IMR-90 (cell line): ENCODE data around the gene NDP.

Experiments used
- CHD1 ChIP-seq: IDR thresholded peaks from 2 replicates; pipeline ENCODE4 v1.6.1; 2012; ENCODE audit warnings: low read depth, low read length, improper control_type of control experiment
- CTCF ChIP-seq: conservative IDR thresholded peaks from 2 replicates; pipeline ENCODE4 v1.5.1; 2012; ENCODE audit warnings: mild to moderate bottlenecking, low read depth, low read length, improper control_type of control experiment
- ELK1 ChIP-seq: fragments of 150-350 bp; IDR thresholded peaks from 2 replicates; pipeline ENCODE4 v1.6.1; 2016; ENCODE audit warnings: low read depth, mild to moderate bottlenecking, low read length, moderate library complexity, borderline replicate concordance
- MAFK ChIP-seq: IDR thresholded peaks from 2 replicates; pipeline ENCODE4 v1.6.1; 2012; ENCODE audit warnings: low read depth, low read length, improper control_type of control experiment
- MXI1 ChIP-seq: IDR thresholded peaks from 2 replicates; pipeline ENCODE4 v1.6.1; 2012; ENCODE audit warnings: low read depth, mild to moderate bottlenecking, low read length, moderate library complexity, borderline replicate concordance
- POLR2A ChIP-seq: IDR thresholded peaks from 2 replicates; pipeline ENCODE4 v1.6.1; 2012; ENCODE audit warnings: mild to moderate bottlenecking, low read depth, low read length
- RAD21 ChIP-seq: IDR thresholded peaks from 2 replicates; pipeline ENCODE4 v1.6.1; 2012; ENCODE audit warnings: low read length, improper control_type of control experiment
- RFX5 ChIP-seq: IDR thresholded peaks from 2 replicates; pipeline ENCODE4 v1.8.0; 2012; ENCODE audit warnings: low read depth, mild to moderate bottlenecking, low read length, moderate library complexity

GRCh38 chrX:43910012-43910411, 63.2 kb downstream of the NDP start:
- TF ChIP-seq CTCF (no peak), ELK1 (no peak), POLR2A (no peak), RAD21 (no peak), MAFK (no peak), CHD1 (no peak), MXI1 (no peak), RFX5 (no peak)
